CD4-positive, alpha-beta T cell (primary cell): Measurements from ENCODE around the gene GGTLC1. TPM values are rescaled to one million over a fixed set of nuclear protein-coding genes. Genes with fewer than 3 reads are reported as not detected.

Experiments
- ATAC-seq: fragments of 200-7000 bp; cut with Tn5 transposase; one replicate; pipeline ENCODE4 v1.10.0; 2022; ENCODE audit warnings: mild to moderate bottlenecking; ENCODE audit not compliant: poor library complexity
- CTCF ChIA-PET: fragments of 350-600 bp; sonication (Branson Sonifier 250); formaldehyde crosslinking; loops from one replicate; lab custom pipeline; 2021; ENCODE audit warnings: antibody characterized with exemption, inconsistent platforms; lab: Charles Lee
- POLR2A ChIA-PET: fragments of 350-600 bp; sonication (Branson Sonifier 250); formaldehyde crosslinking; loops from one replicate; lab custom pipeline; 2021; ENCODE audit warnings: antibody characterized with exemption, inconsistent platforms; lab: Charles Lee
- DNase-seq, 14 experiments: peaks; one replicate each; pipeline ENCODE4 v3.0.0-alpha.2; 2013 to 2020; ENCODE audit warnings: mixed read lengths in 2 of 14
- H3K27ac ChIP-seq, 2 donors: one replicate each; pipeline versions ENCODE4 v1.5.1 to v1.7.0; 2013; ENCODE audit warnings: low read length in 2 of 2, low read depth in 1 of 2, mild to moderate bottlenecking in 1 of 2
- H3K27me3 ChIP-seq, 2 experiments: 1 replicate in 1 of 2; 2 replicates in 1 of 2; pipeline versions ENCODE4 v1.6.1 to v1.7.0; 2013; ENCODE audit warnings: low read length in 2 of 2, control low read depth in 1 of 2, mild to moderate bottlenecking in 1 of 2, moderate library complexity in 1 of 2; ENCODE audit not compliant: insufficient read depth in 2 of 2, control insufficient read depth in 1 of 2
- H3K36me3 ChIP-seq: one replicate; pipeline ENCODE4 v1.6.1; 2013; ENCODE audit warnings: low read length, control low read depth; ENCODE audit not compliant: insufficient read depth
- H3K4me1 ChIP-seq: one replicate; pipeline ENCODE4 v1.6.1; 2013; ENCODE audit warnings: low read length, control low read depth; ENCODE audit not compliant: insufficient read depth
- H3K4me3 ChIP-seq: one replicate; pipeline ENCODE4 v1.5.1; 2013; ENCODE audit warnings: mild to moderate bottlenecking, low read length, moderate library complexity
- H3K9me3 ChIP-seq, 2 experiments: 1 replicate in 1 of 2; 2 replicates in 1 of 2; pipeline versions ENCODE4 v1.6.1 to v1.7.0; 2013; ENCODE audit warnings: low read length in 2 of 2, mild to moderate bottlenecking in 2 of 2, control low read depth in 1 of 2, moderate library complexity in 1 of 2; ENCODE audit not compliant: control insufficient read depth in 1 of 2, insufficient read depth in 1 of 2
- H3K27ac Mint-ChIP-seq: one replicate; pipeline ENCODE4 v1.8.0; 2020; ENCODE audit warnings: mixed read lengths
- H3K27me3 Mint-ChIP-seq: one replicate; pipeline ENCODE4 v1.8.0; 2021; ENCODE audit warnings: mixed read lengths
- H3K36me3 Mint-ChIP-seq: one replicate; pipeline ENCODE4 v1.8.0; 2021; ENCODE audit warnings: low read depth, mixed read lengths
- H3K4me1 Mint-ChIP-seq: one replicate; pipeline ENCODE4 v1.8.0; 2021; ENCODE audit warnings: low read depth, mixed read lengths
- H3K4me3 Mint-ChIP-seq: one replicate; pipeline ENCODE4 v1.8.0; 2020; ENCODE audit warnings: mild to moderate bottlenecking, mixed read lengths
- H3K9me3 Mint-ChIP-seq: one replicate; pipeline ENCODE4 v1.8.0; 2020; ENCODE audit warnings: mixed read lengths
- intact Hi-C, 2 experiments: fragments of 100-400 bp; cut with DNase I in 1 of 2; cut with micrococcal nuclease in 1 of 2; formaldehyde crosslinking; loops; one replicate each; pipeline versions ENCODE4 v1.15.1 to v1.9.0; 2023 to 2025; cut with DNase I, micrococcal nuclease
- total RNA-seq, 174 experiments: library from RNA in 2 of 174; stranded (reverse) in 2 of 174; gene quantifications; one replicate each; pipeline ENCODE4 v1.2.3 and lab custom pipeline; 2021 to 2026
- TF ChIP-seq, protein P1 (sequence below): fragments of 200-600 bp; IDR thresholded peaks from one replicate; pipeline ENCODE4 v1.8.0; 2022; ENCODE audit warnings: antibody characterized with exemption, mild to moderate bottlenecking

The GGTLC1 gene
- total RNA-seq, 2 experiments from 2014 or later: not detected

DNA sequence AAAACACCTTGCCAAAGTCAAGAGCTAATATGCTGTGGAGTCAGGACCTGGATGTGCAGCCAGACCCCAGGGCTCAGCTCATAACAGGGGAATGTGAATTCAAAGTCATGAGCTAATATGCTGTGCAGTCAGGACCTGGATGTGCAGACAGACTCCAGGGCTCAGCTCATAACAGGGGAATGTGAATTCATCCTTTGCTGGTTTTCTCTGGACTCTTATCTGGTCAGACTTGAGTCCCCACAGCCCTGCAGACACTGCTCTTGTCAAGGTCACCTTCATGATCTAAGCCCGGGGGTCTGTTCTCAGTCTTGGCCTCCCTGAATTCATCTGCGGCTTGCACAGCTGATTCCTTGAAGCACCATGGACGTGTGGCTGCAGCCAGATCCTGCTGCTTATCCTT, 19.2 kb upstream of the GGTLC1 start:
- ChIA-PET POLR2A (no interaction called here), CTCF (no interaction called here)
- intact Hi-C loops: no loop called here
- no peaks in the 10 kb centered on the region for H3K9me3 Mint-ChIP-seq
- no peak overlapping the region for H3K27ac Mint-ChIP-seq
- no peaks in the 10 kb centered on the region for H3K27me3 Mint-ChIP-seq
- Histone ChIP-seq H3K9me3 (no peaks in the 10 kb centered on the region), H3K27ac (no peak overlapping the region), H3K36me3 (no peaks in the 10 kb centered on the region), H3K27me3 (no peaks in the 10 kb centered on the region), H3K4me3 (no peak overlapping the region), H3K4me1 (no peaks in the 10 kb centered on the region)
- ATAC-seq (no peak), DNase-seq (no peak)
- H3K4me3 Mint-ChIP-seq: no peak overlapping the region
- H3K36me3 Mint-ChIP-seq: no peaks in the 10 kb centered on the region
- TF ChIP-seq, protein P1, sequence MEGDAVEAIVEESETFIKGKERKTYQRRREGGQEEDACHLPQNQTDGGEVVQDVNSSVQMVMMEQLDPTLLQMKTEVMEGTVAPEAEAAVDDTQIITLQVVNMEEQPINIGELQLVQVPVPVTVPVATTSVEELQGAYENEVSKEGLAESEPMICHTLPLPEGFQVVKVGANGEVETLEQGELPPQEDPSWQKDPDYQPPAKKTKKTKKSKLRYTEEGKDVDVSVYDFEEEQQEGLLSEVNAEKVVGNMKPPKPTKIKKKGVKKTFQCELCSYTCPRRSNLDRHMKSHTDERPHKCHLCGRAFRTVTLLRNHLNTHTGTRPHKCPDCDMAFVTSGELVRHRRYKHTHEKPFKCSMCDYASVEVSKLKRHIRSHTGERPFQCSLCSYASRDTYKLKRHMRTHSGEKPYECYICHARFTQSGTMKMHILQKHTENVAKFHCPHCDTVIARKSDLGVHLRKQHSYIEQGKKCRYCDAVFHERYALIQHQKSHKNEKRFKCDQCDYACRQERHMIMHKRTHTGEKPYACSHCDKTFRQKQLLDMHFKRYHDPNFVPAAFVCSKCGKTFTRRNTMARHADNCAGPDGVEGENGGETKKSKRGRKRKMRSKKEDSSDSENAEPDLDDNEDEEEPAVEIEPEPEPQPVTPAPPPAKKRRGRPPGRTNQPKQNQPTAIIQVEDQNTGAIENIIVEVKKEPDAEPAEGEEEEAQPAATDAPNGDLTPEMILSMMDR: no peak
- peaks cover 11% of the 10 kb centered on the region for H3K4me1 Mint-ChIP-seq

DNA sequence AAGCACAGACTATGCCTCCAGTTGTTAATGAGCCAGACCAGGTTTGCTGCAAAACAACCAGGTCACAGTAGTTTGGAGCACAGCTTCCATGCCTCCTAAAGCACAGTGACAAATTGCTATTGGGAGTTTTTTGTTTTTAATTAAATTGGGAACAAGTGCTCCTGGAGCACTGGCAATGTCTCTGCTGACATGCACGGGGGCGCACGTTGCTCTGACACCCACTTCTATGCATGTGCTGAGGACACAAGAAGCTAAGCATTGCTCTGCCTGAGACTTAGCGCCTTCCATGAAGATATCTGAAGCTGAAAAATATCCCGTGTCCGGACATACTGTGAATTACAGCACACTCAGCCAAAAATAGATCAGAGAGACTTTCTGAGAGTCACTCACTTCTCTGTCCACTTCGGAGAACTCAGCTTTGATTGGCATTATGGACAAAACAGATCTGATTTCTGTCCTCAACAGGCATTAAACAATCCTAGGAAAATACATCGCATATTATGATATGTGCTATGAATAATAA, 18.6 kb upstream of the GGTLC1 start:
- Histone ChIP-seq H3K9me3 (no peaks in the 10 kb centered on the region), H3K36me3 (no peaks in the 10 kb centered on the region), H3K4me1 (no peaks in the 10 kb centered on the region), H3K27me3 (no peaks in the 10 kb centered on the region), H3K27ac (no peak overlapping the region), H3K4me3 (no peak overlapping the region)
- ATAC-seq (no peak), DNase-seq (no peak)
- Mint-ChIP-seq H3K36me3 (no peaks in the 10 kb centered on the region), H3K4me1 (peaks cover 9% of the 10 kb centered on the region), H3K9me3 (no peaks in the 10 kb centered on the region), H3K27me3 (no peaks in the 10 kb centered on the region), H3K27ac (no peak overlapping the region), H3K4me3 (no peak overlapping the region)
- TF ChIP-seq, protein P1: no peak
- CTCF ChIA-PET: no interaction called here
- intact Hi-C loops: no loop called here
- POLR2A ChIA-PET: no interaction called here

DNA sequence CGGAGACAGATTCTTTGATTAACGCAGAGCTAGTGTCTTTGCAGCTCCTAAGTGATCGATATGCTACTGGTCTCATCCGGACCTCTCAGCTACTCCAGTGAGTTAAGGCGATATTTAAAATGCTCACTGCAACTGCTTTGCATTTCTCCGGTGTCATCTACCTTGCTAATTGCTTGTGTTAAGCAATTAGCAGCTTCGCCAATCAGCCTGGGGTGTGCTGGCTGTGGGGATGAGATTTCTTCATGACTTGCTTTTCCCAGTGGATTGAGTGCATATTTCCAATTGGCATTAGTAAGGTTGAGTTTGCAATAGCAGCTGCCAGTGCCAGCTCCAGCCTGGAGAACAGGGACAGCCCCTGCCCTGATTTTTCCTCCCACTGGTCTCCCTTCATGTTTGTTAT, 18.0 kb upstream of the GGTLC1 start:
- Mint-ChIP-seq H3K27ac (no peak overlapping the region), H3K4me3 (no peak overlapping the region), H3K9me3 (no peaks in the 10 kb centered on the region), H3K36me3 (no peaks in the 10 kb centered on the region), H3K4me1 (peaks cover 9% of the 10 kb centered on the region), H3K27me3 (no peaks in the 10 kb centered on the region)
- CTCF ChIA-PET: no interaction called here
- intact Hi-C loops: no loop called here
- POLR2A ChIA-PET: no interaction called here
- Histone ChIP-seq H3K36me3 (no peaks in the 10 kb centered on the region), H3K9me3 (no peaks in the 10 kb centered on the region), H3K27me3 (no peaks in the 10 kb centered on the region), H3K4me1 (no peaks in the 10 kb centered on the region), H3K4me3 (no peak overlapping the region), H3K27ac (no peak overlapping the region)
- ATAC-seq: no peak
- TF ChIP-seq, protein P1: no peak
- DNase-seq: no peak
